Breast epithelium (tissue), 4 donors: ENCODE measurements around the gene ANHX. TPM values are rescaled to one million over a fixed set of nuclear protein-coding genes. Genes with fewer than 3 reads are reported as not detected.

Source experiments
- DNase-seq, 2 donors: peaks; one replicate each; pipeline ENCODE4 v3.0.0-alpha.2; 2019; ENCODE audit warnings: low spot score in 2 of 2
- H3K27ac ChIP-seq, 2 donors: fragments of 200-600 bp; sonication (generic) in 1 of 2; one replicate each; pipeline ENCODE4 v1.5.1; 2016 to 2019; ENCODE audit warnings: mild to moderate bottlenecking in 1 of 2
- H3K27me3 ChIP-seq, 2 donors: fragments of 200-600 bp; sonication (generic) in 1 of 2; one replicate each; pipeline versions ENCODE4 v1.5.1 to v1.6.0; 2017 to 2019; ENCODE audit warnings: control low read depth in 1 of 2, mild to moderate bottlenecking in 1 of 2
- H3K36me3 ChIP-seq: fragments of 200-600 bp; one replicate; pipeline ENCODE4 v1.5.1; 2019
- H3K4me1 ChIP-seq, 2 donors: fragments of 200-600 bp; sonication (generic); one replicate each; pipeline ENCODE4 v1.5.1; 2016 to 2019; ENCODE audit warnings: control low read depth in 1 of 2
- H3K4me3 ChIP-seq, 3 donors: fragments of 200-600 bp; sonication (generic); 1 replicate in 2 of 3; 2 replicates in 1 of 3; pipeline ENCODE4 v1.5.1; 2016 to 2019; ENCODE audit warnings: mild to moderate bottlenecking in 3 of 3, moderate library complexity in 2 of 3
- H3K9me3 ChIP-seq, 2 donors: fragments of 200-600 bp; sonication (generic) in 1 of 2; one replicate each; pipeline ENCODE4 v1.5.1; 2016 to 2019; ENCODE audit warnings: control low read depth in 1 of 2
- POLR2A ChIP-seq: fragments of 450-650 bp; IDR thresholded peaks from one replicate; pipeline ENCODE4 v1.6.1; 2016; ENCODE audit warnings: antibody characterized with exemption, mild to moderate bottlenecking, moderate library complexity
- POLR2AphosphoS5 ChIP-seq, 3 donors: sonication (generic); formaldehyde crosslinking; IDR thresholded peaks; one replicate each; pipeline ENCODE4 v1.6.1; 2017; ENCODE audit warnings: antibody characterized with exemption in 3 of 3
- intact Hi-C: fragments of 100-400 bp; cut with DNase I; formaldehyde crosslinking; loops from one replicate; pipeline ENCODE4 v1.15.1; 2023; ENCODE audit warnings: low total_unique reads
- total RNA-seq, 3 donors: library from RNA; depleted of rRNA; stranded (reverse); fragments of >200 nt; gene quantifications; one replicate each; pipeline ENCODE4 v1.1.0, GENCODE V29; 2016
- TF ChIP-seq, protein P1 (sequence below), 3 donors: fragments of 450-650 bp; IDR thresholded peaks; one replicate each; pipeline ENCODE4 v1.5.1; 2016 to 2017; ENCODE audit warnings: antibody characterized with exemption in 3 of 3, mild to moderate bottlenecking in 3 of 3, moderate library complexity in 3 of 3

ANHX gene
- total RNA-seq, 3 donors from 2014 or later: not detected

DNA sequence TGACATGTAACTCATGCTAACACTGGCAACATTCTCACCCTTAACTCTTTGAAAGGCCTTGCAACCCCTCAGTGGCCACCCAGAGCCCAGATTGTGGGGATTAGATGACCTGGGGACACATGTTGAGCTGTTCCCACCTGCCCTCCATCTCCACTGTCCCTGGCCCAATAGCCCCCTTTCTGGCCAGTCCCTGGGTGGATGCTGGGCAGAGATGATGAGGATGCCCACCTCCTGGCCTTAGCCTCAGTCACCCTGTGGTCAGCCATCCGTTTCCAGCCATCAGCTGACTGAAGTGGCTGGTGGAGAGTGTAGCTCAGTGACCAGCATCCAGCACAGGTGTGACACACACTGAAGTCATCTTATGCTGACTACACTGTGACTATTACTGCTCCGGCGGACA is 4.7 kb downstream of the ANHX start:
- no peaks in the 10 kb centered on the region for H3K36me3 ChIP-seq
- DNase-seq: no peak
- H3K4me3 ChIP-seq: no peak overlapping the region
- intact Hi-C loops: no loop called here
- no peaks in the 10 kb centered on the region for H3K4me1 ChIP-seq
- no peak overlapping the region for H3K27ac ChIP-seq
- H3K9me3 ChIP-seq: peaks cover 39 to 64% of the 10 kb centered on the region in 2 donors
- no peak for TF ChIP-seq POLR2AphosphoS5 (IDR thresholded peaks at IDR 0.05)
- no peak for TF ChIP-seq POLR2A
- TF ChIP-seq, protein P1, sequence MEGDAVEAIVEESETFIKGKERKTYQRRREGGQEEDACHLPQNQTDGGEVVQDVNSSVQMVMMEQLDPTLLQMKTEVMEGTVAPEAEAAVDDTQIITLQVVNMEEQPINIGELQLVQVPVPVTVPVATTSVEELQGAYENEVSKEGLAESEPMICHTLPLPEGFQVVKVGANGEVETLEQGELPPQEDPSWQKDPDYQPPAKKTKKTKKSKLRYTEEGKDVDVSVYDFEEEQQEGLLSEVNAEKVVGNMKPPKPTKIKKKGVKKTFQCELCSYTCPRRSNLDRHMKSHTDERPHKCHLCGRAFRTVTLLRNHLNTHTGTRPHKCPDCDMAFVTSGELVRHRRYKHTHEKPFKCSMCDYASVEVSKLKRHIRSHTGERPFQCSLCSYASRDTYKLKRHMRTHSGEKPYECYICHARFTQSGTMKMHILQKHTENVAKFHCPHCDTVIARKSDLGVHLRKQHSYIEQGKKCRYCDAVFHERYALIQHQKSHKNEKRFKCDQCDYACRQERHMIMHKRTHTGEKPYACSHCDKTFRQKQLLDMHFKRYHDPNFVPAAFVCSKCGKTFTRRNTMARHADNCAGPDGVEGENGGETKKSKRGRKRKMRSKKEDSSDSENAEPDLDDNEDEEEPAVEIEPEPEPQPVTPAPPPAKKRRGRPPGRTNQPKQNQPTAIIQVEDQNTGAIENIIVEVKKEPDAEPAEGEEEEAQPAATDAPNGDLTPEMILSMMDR (IDR thresholded peaks at IDR 0.05): no peak
- H3K27me3 ChIP-seq: peaks cover 0 to 4% of the 10 kb centered on the region in 2 donors

DNA sequence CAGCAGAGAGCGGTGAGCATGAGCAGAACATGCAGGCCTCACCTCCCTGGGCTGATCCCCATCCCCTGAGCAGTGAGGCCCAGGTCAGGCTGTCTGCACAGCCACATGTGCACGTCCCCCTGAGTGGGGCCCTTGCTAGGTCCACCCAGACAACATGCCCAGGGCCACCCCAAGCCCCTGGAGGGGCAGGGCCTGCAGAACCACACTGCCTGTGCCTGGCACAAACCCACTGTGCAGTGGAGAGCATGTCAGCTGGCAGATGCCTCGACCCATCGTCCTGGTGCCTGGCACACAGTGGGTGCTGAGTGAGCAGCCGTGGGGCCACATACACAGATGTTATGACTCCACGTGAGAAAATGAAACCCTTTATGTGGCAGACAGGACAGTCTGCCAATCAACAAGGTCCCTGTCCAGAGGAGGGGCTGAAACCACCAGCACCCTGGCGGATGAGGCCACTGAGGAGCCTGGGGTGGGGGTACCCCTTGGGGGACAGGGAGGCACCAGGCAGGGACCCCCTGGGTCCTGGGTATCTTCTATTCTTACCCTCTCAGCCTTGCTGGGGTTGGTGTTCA is 8.3 kb downstream of the ANHX start:
- Histone ChIP-seq H3K27ac (no peak overlapping the region), H3K36me3 (no peaks in the 10 kb centered on the region), H3K4me1 (no peaks in the 10 kb centered on the region), H3K4me3 (no peak overlapping the region), H3K27me3 (no peaks in the 10 kb centered on the region), H3K9me3 (peaks cover 23 to 63% of the 10 kb centered on the region in 2 donors)
- intact Hi-C loops: no loop called here
- DNase-seq: no peak
- TF ChIP-seq POLR2A (no peak), POLR2AphosphoS5 (IDR thresholded peaks at IDR 0.05) (no peak)
- TF ChIP-seq, protein P1 (IDR thresholded peaks at IDR 0.05): no peak

DNA sequence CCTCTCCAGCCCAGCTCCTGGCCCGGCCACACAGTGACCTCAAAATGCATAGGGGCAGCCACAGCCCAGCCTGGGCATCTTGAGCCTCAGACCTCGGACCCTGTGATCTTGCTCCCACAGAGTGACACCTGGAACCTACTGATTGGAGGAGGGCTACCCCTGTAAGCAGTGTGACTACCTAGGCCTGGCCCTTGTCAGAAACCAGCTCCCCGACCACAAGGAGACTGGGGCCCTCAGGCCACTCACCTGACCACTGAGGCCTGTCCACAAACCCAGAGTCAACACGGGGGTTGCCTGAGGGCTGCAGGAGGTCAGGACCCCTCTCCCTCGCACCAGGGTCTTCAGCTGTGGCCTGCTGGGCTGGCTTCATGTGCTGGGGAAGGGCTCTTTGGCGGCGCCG is 9.0 kb downstream of the ANHX start:
- intact Hi-C loops: no loop called here
- Histone ChIP-seq H3K4me1 (no peaks in the 10 kb centered on the region), H3K27ac (no peak overlapping the region), H3K4me3 (no peak overlapping the region), H3K27me3 (no peaks in the 10 kb centered on the region), H3K9me3 (peaks cover 25 to 63% of the 10 kb centered on the region in 2 donors), H3K36me3 (no peaks in the 10 kb centered on the region)
- no peak for DNase-seq
- no peak for TF ChIP-seq POLR2AphosphoS5 (IDR thresholded peaks at IDR 0.05)
- TF ChIP-seq POLR2A: no peak
- TF ChIP-seq, protein P1 (IDR thresholded peaks at IDR 0.05): no peak

DNA sequence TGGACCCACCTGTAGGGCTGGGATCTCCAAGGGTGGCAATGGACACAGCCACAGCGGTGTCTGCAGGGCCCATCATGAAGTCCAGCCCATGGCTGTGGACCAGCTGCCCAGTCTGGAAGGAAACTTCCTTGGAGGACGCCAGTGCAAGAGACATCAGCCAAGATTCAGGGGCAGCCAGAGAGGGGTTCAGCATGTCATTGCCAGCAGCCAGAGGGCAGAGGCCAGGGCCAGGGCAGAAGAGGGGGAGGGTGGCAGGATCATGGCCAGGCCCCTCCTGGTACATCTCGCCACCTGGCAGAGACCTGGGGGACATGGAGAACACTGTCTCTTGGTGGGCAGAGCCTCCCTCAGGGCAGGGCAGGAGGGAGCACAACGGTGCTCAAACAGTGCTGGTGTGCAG is 10.2 kb downstream of the ANHX start:
- intact Hi-C loops: no loop called here
- H3K27ac ChIP-seq: no peak overlapping the region
- H3K27me3 ChIP-seq: no peaks in the 10 kb centered on the region
- no peak overlapping the region for H3K4me3 ChIP-seq
- peaks cover 35 to 70% of the 10 kb centered on the region in 2 donors for H3K9me3 ChIP-seq
- TF ChIP-seq, protein P1 (IDR thresholded peaks at IDR 0.05): no peak
- H3K4me1 ChIP-seq: no peaks in the 10 kb centered on the region
- no peak for DNase-seq
- no peaks in the 10 kb centered on the region for H3K36me3 ChIP-seq

DNA sequence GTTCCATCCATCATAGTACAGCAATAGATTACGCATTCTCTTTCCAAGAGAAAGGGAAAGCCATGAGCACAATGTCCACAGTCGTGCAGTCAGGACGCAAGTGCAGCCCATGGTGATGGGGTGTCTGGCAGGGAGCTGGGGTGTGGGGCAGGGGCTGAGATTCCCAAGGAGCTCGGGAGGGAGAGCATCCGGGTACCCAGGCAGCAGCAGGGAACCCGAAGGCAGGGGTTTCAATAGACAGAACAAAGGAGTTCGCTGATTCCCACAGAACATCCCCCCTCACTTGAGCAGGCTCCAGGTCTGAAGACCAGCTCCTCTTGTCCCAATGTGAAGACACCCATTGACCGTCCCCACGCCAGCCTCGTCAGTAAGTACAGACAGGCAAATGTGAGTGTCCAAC is 13.5 kb downstream of the ANHX start:
- Histone ChIP-seq H3K9me3 (peaks cover 56 to 84% of the 10 kb centered on the region in 2 donors), H3K4me1 (no peaks in the 10 kb centered on the region), H3K27ac (no peak overlapping the region), H3K36me3 (no peaks in the 10 kb centered on the region), H3K4me3 (no peak overlapping the region), H3K27me3 (no peaks in the 10 kb centered on the region)
- TF ChIP-seq, protein P1 (IDR thresholded peaks at IDR 0.05): no peak
- TF ChIP-seq POLR2A (no peak), POLR2AphosphoS5 (IDR thresholded peaks at IDR 0.05) (no peak)
- DNase-seq: no peak
- intact Hi-C loops: no loop called here
